Measurements from ENCODE around the gene CLCN6. TPM values are rescaled to one million over a fixed set of nuclear protein-coding genes. Genes with fewer than 3 reads are reported as not detected.

CLCN6 gene
- total and polyA plus RNA-seq, 4 donors, result 5.0 to 9.0 (median 6.5) TPM

GRCh38 chr1:11860587-11860986 lies 54.6 kb downstream of the CLCN6 start:
- H3K9me3 ChIP-seq (ENCODE audit: control insufficient read depth in 4 of 4, low read length in 3 of 4), result no peaks in the 10 kb centered on the region
- H3K4me1 ChIP-seq (ENCODE audit: control insufficient read depth in 4 of 4, insufficient read depth in 4 of 4, low read length in 3 of 4), result peaks cover 0 to 4% (median 2%) of the 10 kb centered on the region in 4 donors
- no peak overlapping the region for H3K4me3 ChIP-seq (ENCODE audit: low read depth in 1 of 3, low read length in 3 of 3)
- H3K36me3 ChIP-seq (ENCODE audit: control insufficient read depth in 4 of 4, insufficient read depth in 3 of 4, low read depth in 1 of 4, low read length in 3 of 4), result no peaks in the 10 kb centered on the region
- TF ChIP-seq JUND (IDR thresholded peaks at IDR 0.05) (no peak), SP1 (IDR thresholded peaks at IDR 0.05) (no peak)
- 45% methylated on average over 1 of the region's 1 CpG for WGBS
- no peak for DNase-seq (ENCODE audit: low spot score)
- H3K27me3 ChIP-seq (ENCODE audit: control insufficient read depth in 4 of 4, insufficient read depth in 4 of 4, low read length in 3 of 4), result peaks cover 0 to 19% (median under 1%) of the 10 kb centered on the region in 4 donors
- H3K27ac ChIP-seq (ENCODE audit: low read depth in 1 of 2, low read length in 2 of 2), result no peak overlapping the region
- H3K9ac ChIP-seq (ENCODE audit: low read depth in 1 of 2, low read length in 2 of 2), result no peak overlapping the region

GRCh38 chr1:11862890-11863289 lies 56.9 kb downstream of the CLCN6 start:
- Histone ChIP-seq H3K4me3 (ENCODE audit: low read depth in 1 of 3, low read length in 3 of 3) (no peak overlapping the region), H3K36me3 (ENCODE audit: control insufficient read depth in 4 of 4, insufficient read depth in 3 of 4, low read depth in 1 of 4, low read length in 3 of 4) (no peaks in the 10 kb centered on the region), H3K27ac (ENCODE audit: low read depth in 1 of 2, low read length in 2 of 2) (no peak overlapping the region), H3K4me1 (ENCODE audit: control insufficient read depth in 4 of 4, insufficient read depth in 4 of 4, low read length in 3 of 4) (peaks cover 0 to 4% (median 2%) of the 10 kb centered on the region in 4 donors), H3K9ac (ENCODE audit: low read depth in 1 of 2, low read length in 2 of 2) (no peak overlapping the region), H3K27me3 (ENCODE audit: control insufficient read depth in 4 of 4, insufficient read depth in 4 of 4, low read length in 3 of 4) (peaks cover 0 to 15% (median under 1%) of the 10 kb centered on the region in 4 donors), H3K9me3 (ENCODE audit: control insufficient read depth in 4 of 4, low read length in 3 of 4) (no peaks in the 10 kb centered on the region)
- DNase-seq (ENCODE audit: low spot score), result no peak
- TF ChIP-seq RXRA (IDR thresholded peaks at IDR 0.05) (no peak), NR2F2 (IDR thresholded peaks at IDR 0.05) (no peak), REST (IDR thresholded peaks at IDR 0.05) (no peak), TAF1 (conservative IDR thresholded peaks at IDR 0.05) (no peak), MAX (IDR thresholded peaks at IDR 0.05) (no peak), YY1 (IDR thresholded peaks at IDR 0.05) (no peak), ATF3 (IDR thresholded peaks at IDR 0.05) (no peak), EGR1 (IDR thresholded peaks at IDR 0.05; ENCODE audit: low read depth in 2 of 2) (no peak), GABPA (IDR thresholded peaks at IDR 0.05 in 1 of 2, conservative IDR thresholded peaks at IDR 0.05 in 1 of 2) (no peak), FOXA2 (IDR thresholded peaks at IDR 0.05) (no peak), JUND (IDR thresholded peaks at IDR 0.05) (no peak)
- WGBS, result 64% methylated on average over 6 of the region's 6 CpGs

- Histone ChIP-seq H3K27me3 (ENCODE audit: control insufficient read depth in 4 of 4, insufficient read depth in 4 of 4, low read length in 3 of 4) (no peaks in the 10 kb centered on the region), H3K36me3 (ENCODE audit: control insufficient read depth in 4 of 4, insufficient read depth in 3 of 4, low read depth in 1 of 4, low read length in 3 of 4) (no peaks in the 10 kb centered on the region), H3K9ac (ENCODE audit: low read depth in 1 of 2, low read length in 2 of 2) (no peak overlapping the region), H3K27ac (ENCODE audit: low read depth in 1 of 2, low read length in 2 of 2) (no peak overlapping the region), H3K4me1 (ENCODE audit: control insufficient read depth in 4 of 4, insufficient read depth in 4 of 4, low read length in 3 of 4) (no peaks in the 10 kb centered on the region), H3K4me3 (ENCODE audit: low read depth in 1 of 3, low read length in 3 of 3) (no peak overlapping the region), H3K9me3 (ENCODE audit: control insufficient read depth in 4 of 4, low read length in 3 of 4) (no peaks in the 10 kb centered on the region)
- TF ChIP-seq FOXA2 (IDR thresholded peaks at IDR 0.05), result no peak
- TF ChIP-seq SP1 (IDR thresholded peaks at IDR 0.05), result no peak
- TF ChIP-seq HNF4A (conservative IDR thresholded peaks at IDR 0.05), result no peak
- no peak for TF ChIP-seq JUND (IDR thresholded peaks at IDR 0.05)
- no peak for TF ChIP-seq TAF1 (conservative IDR thresholded peaks at IDR 0.05)
- no peak for DNase-seq (ENCODE audit: low spot score)
- WGBS, result 85% methylated on average over 13 of the region's 13 CpGs
Measured at GRCh38 chr1:11868331-11868980, 62.5 kb downstream of the CLCN6 start.

Measured in liver (tissue), 9 donors.